Progenitor cell of endocrine pancreas (in vitro differentiated cells): Measurements from ENCODE around the gene KCNH8. TPM values are rescaled to one million over a fixed set of nuclear protein-coding genes. Genes with fewer than 3 reads are reported as not detected.

Experiments used
- DNase-seq: peaks from one replicate; pipeline ENCODE4 v3.0.0; 2021; ENCODE audit warnings: low spot score; ENCODE audit not compliant: unreplicated experiment
- H3K27ac Mint-ChIP-seq: 2 replicates; pipeline ENCODE4 v1.8.0; 2021; ENCODE audit warnings: mild to moderate bottlenecking, moderate library complexity, mixed read lengths
- H3K27me3 Mint-ChIP-seq: 2 replicates; pipeline ENCODE4 v1.8.0; 2021; ENCODE audit warnings: mixed read lengths
- H3K36me3 Mint-ChIP-seq: 2 replicates; pipeline ENCODE4 v1.8.0; 2022; ENCODE audit warnings: mixed read lengths; ENCODE audit not compliant: insufficient read depth
- H3K4me1 Mint-ChIP-seq: 2 replicates; pipeline ENCODE4 v1.8.0; 2021; ENCODE audit warnings: low read depth, mixed read lengths
- H3K4me3 Mint-ChIP-seq: 2 replicates; pipeline ENCODE4 v1.8.0; 2021; ENCODE audit warnings: low read depth, mild to moderate bottlenecking, moderate library complexity, mixed read lengths
- H3K9me3 Mint-ChIP-seq: 2 replicates; pipeline ENCODE4 v1.8.0; 2021; ENCODE audit warnings: low read depth, mixed read lengths
- CTCF ChIP-seq: fragments of 200-600 bp; sonication (generic); IDR thresholded peaks from one replicate; pipeline ENCODE4 v1.5.0; 2021; ENCODE audit warnings: antibody characterized with exemption, mild to moderate bottlenecking; ENCODE audit not compliant: unreplicated experiment
- total RNA-seq: library from RNA; stranded (reverse); gene quantifications from 2 replicates; pipeline ENCODE4 v1.2.1, GENCODE V29; 2021

KCNH8 gene
- total RNA-seq, 1 donor from 2014 or later, result 10.0 TPM

DNA sequence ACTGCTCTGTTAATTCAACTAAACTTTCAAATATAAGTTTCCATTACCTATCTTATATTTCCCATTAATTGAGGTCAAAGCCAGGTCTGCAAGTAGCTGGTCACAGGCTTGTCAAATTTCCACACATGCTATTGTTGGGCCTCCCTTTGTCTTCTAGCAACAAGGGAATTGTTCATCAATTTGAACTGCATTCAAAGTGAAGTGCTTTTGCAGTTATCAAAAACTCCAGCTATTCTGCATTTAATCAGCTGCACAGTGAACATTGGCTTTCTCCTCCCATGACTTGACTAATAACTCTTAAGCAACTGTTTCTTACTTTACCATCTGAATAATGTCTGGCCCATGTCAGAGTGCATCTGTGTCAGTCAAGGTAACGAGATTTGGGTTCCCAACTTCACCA is 198.4 kb downstream of the KCNH8 start:
- no peak for DNase-seq
- Mint-ChIP-seq H3K36me3 (peaks cover 5% of the 10 kb centered on the region), H3K9me3 (no peaks in the 10 kb centered on the region), H3K27me3 (no peaks in the 10 kb centered on the region), H3K27ac (no peak overlapping the region), H3K4me3 (no peak overlapping the region), H3K4me1 (no peaks in the 10 kb centered on the region)
- no peak for TF ChIP-seq CTCF

- Mint-ChIP-seq H3K27ac (no peak overlapping the region), H3K36me3 (peaks cover 7% of the 10 kb centered on the region), H3K4me3 (no peak overlapping the region), H3K27me3 (no peaks in the 10 kb centered on the region), H3K9me3 (peaks cover 4% of the 10 kb centered on the region), H3K4me1 (no peaks in the 10 kb centered on the region)
- TF ChIP-seq CTCF, result no peak
- no peak for DNase-seq
These were observed 199.4 kb downstream of the KCNH8 start for GRCh38 chr3:19347671-19348070.

DNA sequence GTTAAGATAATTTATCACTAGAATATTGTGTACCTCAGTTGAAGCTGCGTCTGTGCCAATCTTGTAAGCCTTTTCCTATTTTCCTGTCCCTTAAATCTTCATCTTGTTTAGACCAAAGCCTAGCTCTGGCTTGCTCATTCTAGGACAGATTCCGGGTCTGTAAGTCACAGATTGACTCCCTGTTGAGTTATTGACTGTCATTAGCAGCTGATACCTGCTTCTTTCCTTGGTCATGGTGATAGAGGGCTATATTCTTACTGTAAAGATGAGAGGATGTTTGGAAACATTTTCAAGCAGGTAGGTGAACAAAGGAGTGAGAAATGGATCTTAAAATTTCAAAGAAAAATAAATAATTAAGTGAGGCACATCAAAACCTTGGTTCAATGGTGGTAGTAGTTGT is 200.2 kb downstream of the KCNH8 start:
- H3K4me1 Mint-ChIP-seq, result no peaks in the 10 kb centered on the region
- H3K27me3 Mint-ChIP-seq, result no peaks in the 10 kb centered on the region
- H3K36me3 Mint-ChIP-seq, result peaks cover 7% of the 10 kb centered on the region
- no peak overlapping the region for H3K4me3 Mint-ChIP-seq
- no peak for DNase-seq
- no peak for TF ChIP-seq CTCF
- no peak overlapping the region for H3K27ac Mint-ChIP-seq
- H3K9me3 Mint-ChIP-seq, result peaks cover 4% of the 10 kb centered on the region

GRCh38 chr3:19348941-19349564 is 200.7 kb downstream of the KCNH8 start:
- no peak overlapping the region for H3K27ac Mint-ChIP-seq
- H3K4me1 Mint-ChIP-seq, result no peaks in the 10 kb centered on the region
- TF ChIP-seq CTCF, result peak; percentile 85
- H3K27me3 Mint-ChIP-seq, result no peaks in the 10 kb centered on the region
- no peak overlapping the region for H3K4me3 Mint-ChIP-seq
- peaks cover 4% of the 10 kb centered on the region for H3K9me3 Mint-ChIP-seq
- peaks cover 10% of the 10 kb centered on the region for H3K36me3 Mint-ChIP-seq
- DNase-seq, result no peak

DNA sequence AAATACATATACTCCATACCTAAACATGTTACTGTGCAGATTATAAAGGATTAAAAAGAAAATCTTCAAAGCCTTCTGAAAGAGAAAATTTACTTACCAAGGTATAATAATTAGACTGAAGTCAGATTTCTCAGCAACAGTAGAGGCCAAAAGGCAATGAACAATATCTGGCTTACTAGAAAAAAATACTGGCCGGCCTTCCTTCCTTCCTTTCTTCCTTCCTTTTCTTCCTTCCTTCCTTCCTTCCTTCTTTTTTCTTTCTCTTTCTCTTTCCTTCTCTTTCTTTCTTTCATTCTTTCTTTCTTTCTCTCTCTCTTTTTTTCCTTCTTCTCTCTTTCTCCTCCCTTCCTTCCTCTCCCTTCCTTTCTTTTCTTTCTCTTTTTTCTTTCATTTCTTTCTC is 209.6 kb downstream of the KCNH8 start:
- TF ChIP-seq CTCF, result no peak
- Mint-ChIP-seq H3K36me3 (peaks cover 3% of the 10 kb centered on the region), H3K4me3 (no peak overlapping the region), H3K27me3 (no peaks in the 10 kb centered on the region), H3K9me3 (no peaks in the 10 kb centered on the region), H3K27ac (no peak overlapping the region), H3K4me1 (no peaks in the 10 kb centered on the region)
- no peak for DNase-seq
